Stimulated activated CD4-positive, alpha-beta T cell treated with anti-CD3 and anti-CD28 coated beads, TNF-alpha, amount 100 ng/mL, for 4 hours (primary cell): Measurements from ENCODE around the gene AMPD2.

Source experiments
- DNase-seq, 3 experiments: peaks; one replicate each; pipeline ENCODE4 v3.0.0-alpha.2; 2020; ENCODE audit warnings: low read depth in 3 of 3

The AMPD2 gene

GRCh38 chr1:109617291-109617801 lies 2.3 kb upstream of the AMPD2 start:
- DNase-seq, result no peak

GRCh38 chr1:109618661-109619575 lies 719 bp upstream of the AMPD2 start:
- DNase-seq, result no peak

- no peak for DNase-seq
Measured at GRCh38 chr1:109620401-109620791, 759 bp downstream of the AMPD2 start.

- DNase-seq, result peak; percentile 90 to 94 (median 91)
Measured at GRCh38 chr1:109620841-109621286, 1.2 kb downstream of the AMPD2 start.

- DNase-seq, result no peak
Measured at GRCh38 chr1:109621379-109622136, 1.9 kb downstream of the AMPD2 start.

GRCh38 chr1:109622137-109622892 lies 2.7 kb downstream of the AMPD2 start:
- no peak for DNase-seq

- DNase-seq, result no peak
Measured at GRCh38 chr1:109622895-109623294, 3.3 kb downstream of the AMPD2 start.

GRCh38 chr1:109623601-109624161 lies 4.0 kb downstream of the AMPD2 start:
- no peak for DNase-seq

- no peak for DNase-seq
Measured at GRCh38 chr1:109624201-109625010, 4.8 kb downstream of the AMPD2 start.

- no peak for DNase-seq
Measured at GRCh38 chr1:109625176-109625575, 5.5 kb downstream of the AMPD2 start.

- DNase-seq, result no peak
Measured at GRCh38 chr1:109625601-109626560, 6.2 kb downstream of the AMPD2 start.

- no peak for DNase-seq
Measured at GRCh38 chr1:109626682-109627408, 7.2 kb downstream of the AMPD2 start.

- DNase-seq, result no peak
Measured at GRCh38 chr1:109627692-109628399, 8.2 kb downstream of the AMPD2 start.

- no peak for DNase-seq
Measured at GRCh38 chr1:109628540-109629321, 9.1 kb downstream of the AMPD2 start.

GRCh38 chr1:109629372-109630030 lies 9.9 kb downstream of the AMPD2 start:
- DNase-seq, result no peak

GRCh38 chr1:109630081-109630897 lies 10.7 kb downstream of the AMPD2 start:
- DNase-seq, result no peak
